Activated CD4-positive, alpha-beta memory T cell treated with anti-CD3 and anti-CD28 coated beads for 36 hours (primary cell): ENCODE measurements around the gene MAP3K14. TPM values are rescaled to one million over a fixed set of nuclear protein-coding genes. Genes with fewer than 3 reads are reported as not detected.
"Not testable (repeated sequence)": the region's sequence is repeated elsewhere in the genome, so short reads cannot be mapped to it uniquely, and the experiment has no call there.

Source experiments
- CTCF ChIA-PET: fragments of 350-600 bp; sonication (Branson Sonifier 250); formaldehyde crosslinking; loops from one replicate; lab custom pipeline; 2021; ENCODE audit warnings: antibody characterized with exemption, inconsistent platforms; lab: Charles Lee
- POLR2A ChIA-PET: fragments of 350-600 bp; sonication (Branson Sonifier 250); formaldehyde crosslinking; loops from one replicate; lab custom pipeline; 2021; ENCODE audit warnings: antibody characterized with exemption; lab: Charles Lee
- DNase-seq: peaks from one replicate; pipeline ENCODE4 v3.0.0-alpha.2; 2020
- H3K27ac Mint-ChIP-seq: one replicate; pipeline ENCODE4 v1.8.0; 2021; ENCODE audit warnings: mixed read lengths
- H3K27me3 Mint-ChIP-seq: one replicate; pipeline ENCODE4 v1.8.0; 2021; ENCODE audit warnings: mixed read lengths
- H3K36me3 Mint-ChIP-seq: one replicate; pipeline ENCODE4 v1.8.0; 2021; ENCODE audit warnings: mixed read lengths
- H3K4me1 Mint-ChIP-seq: one replicate; pipeline ENCODE4 v1.8.0; 2021; ENCODE audit warnings: low read depth, mixed read lengths
- H3K4me3 Mint-ChIP-seq: one replicate; pipeline ENCODE4 v1.8.0; 2021; ENCODE audit warnings: mild to moderate bottlenecking, mixed read lengths
- H3K9me3 Mint-ChIP-seq: one replicate; pipeline ENCODE4 v1.8.0; 2021; ENCODE audit warnings: mixed read lengths
- intact Hi-C: fragments of 100-400 bp; cut with micrococcal nuclease; formaldehyde crosslinking; loops from one replicate; pipeline ENCODE4 v1.15.1; 2023
- total RNA-seq, 2 experiments: library from RNA; stranded (reverse); gene quantifications; one replicate each; pipeline ENCODE4 v1.2.3, GENCODE V29; 2021

Gene MAP3K14
- total RNA-seq, 2 experiments from 2014 or later = 62.9 to 65.0 TPM

DNA sequence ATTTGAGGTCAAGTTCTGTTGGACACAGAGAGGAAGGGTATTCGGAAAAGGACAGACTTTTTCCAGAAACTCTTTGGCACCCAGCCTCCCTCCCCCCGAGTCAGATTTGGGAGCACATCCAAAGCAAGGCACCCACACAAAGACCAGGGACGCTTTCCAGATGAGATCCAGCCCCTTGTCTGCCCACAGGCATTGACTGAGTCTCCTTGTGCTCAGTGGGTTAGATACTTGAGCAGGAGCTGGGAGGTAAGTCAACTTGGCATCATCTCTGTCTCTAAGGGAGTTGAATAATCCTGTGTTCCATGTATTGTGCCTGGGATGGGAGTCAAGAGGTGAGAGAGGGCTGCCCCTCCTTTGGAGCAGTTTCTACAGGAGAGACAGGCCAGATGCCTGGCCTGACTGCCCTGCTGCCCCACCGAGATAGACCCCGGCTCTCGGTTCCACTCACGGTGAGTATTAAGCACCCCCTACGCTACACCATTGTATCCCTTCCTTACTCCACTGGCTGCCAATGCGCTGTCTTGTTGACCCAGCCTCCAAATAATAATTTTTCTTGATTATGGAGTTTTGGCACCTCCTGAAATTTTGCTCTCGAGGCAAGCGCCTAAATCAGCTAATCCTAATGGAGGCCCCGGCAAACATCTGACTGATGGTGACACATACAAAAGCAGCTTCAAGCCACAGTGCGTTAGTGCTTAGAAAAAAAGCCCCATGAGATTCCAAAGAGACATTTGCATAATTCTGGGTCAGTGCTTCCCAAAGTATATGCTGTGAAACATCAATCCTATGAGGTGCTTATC is 29.6 kb upstream of the MAP3K14 start:
- Mint-ChIP-seq H3K4me3 (no peak overlapping the region), H3K36me3 (no peaks in the 10 kb centered on the region), H3K27me3 (no peaks in the 10 kb centered on the region), H3K4me1 (peaks cover 4% of the 10 kb centered on the region), H3K27ac (no peak overlapping the region), H3K9me3 (peaks cover 6% of the 10 kb centered on the region)
- CTCF ChIA-PET = no interaction called here
- intact Hi-C loops = no loop called here
- POLR2A ChIA-PET = no interaction called here
- no peak for DNase-seq

DNA sequence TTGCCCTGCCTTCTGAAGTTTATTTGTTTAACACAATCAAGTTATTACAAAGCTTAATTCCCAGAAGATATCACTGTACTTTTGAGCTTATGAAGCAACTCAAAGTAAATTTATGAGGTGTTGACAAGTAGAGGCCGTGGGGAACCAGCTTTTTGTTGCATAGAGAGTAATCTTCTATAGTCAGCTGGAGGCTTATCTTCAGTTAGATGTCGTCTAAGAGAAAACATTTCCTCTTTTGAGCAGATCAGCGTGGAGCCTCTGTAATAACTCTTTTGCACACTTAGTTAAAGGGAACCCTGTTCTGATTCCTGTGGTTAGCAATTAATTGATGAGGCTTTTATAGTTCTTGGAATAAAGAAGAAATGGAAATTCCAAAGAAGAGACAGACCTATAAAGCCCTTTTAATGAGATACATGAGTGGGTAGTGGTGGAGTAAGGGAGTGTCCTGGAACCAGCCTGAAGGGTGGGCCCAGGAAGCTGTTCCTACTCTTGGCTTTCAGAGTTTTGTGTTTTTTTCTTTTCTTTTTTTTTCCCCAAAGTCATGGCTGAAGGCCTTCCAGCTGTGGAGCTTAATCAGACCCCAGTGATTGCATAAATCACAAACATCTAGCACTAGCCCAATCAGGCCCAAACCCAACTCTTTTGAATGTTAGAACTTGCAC is 28.9 kb upstream of the MAP3K14 start:
- Mint-ChIP-seq H3K9me3 (no peaks in the 10 kb centered on the region), H3K4me3 (no peak overlapping the region), H3K27ac (no peak overlapping the region), H3K36me3 (no peaks in the 10 kb centered on the region), H3K27me3 (no peaks in the 10 kb centered on the region), H3K4me1 (peaks cover 4% of the 10 kb centered on the region)
- intact Hi-C loops = no loop called here
- no peak for DNase-seq
- CTCF ChIA-PET = no interaction called here
- POLR2A ChIA-PET = no interaction called here

- POLR2A ChIA-PET = no interaction called here
- Mint-ChIP-seq H3K27me3 (no peaks in the 10 kb centered on the region), H3K4me1 (peaks cover 4% of the 10 kb centered on the region), H3K9me3 (no peaks in the 10 kb centered on the region), H3K36me3 (no peaks in the 10 kb centered on the region), H3K4me3 (no peak overlapping the region), H3K27ac (no peak overlapping the region)
- no peak for DNase-seq
- intact Hi-C loops = no loop called here
- CTCF ChIA-PET = no interaction called here
Observed at GRCh38 chr17:45345246-45345553, 28.4 kb upstream of the MAP3K14 start.

DNA sequence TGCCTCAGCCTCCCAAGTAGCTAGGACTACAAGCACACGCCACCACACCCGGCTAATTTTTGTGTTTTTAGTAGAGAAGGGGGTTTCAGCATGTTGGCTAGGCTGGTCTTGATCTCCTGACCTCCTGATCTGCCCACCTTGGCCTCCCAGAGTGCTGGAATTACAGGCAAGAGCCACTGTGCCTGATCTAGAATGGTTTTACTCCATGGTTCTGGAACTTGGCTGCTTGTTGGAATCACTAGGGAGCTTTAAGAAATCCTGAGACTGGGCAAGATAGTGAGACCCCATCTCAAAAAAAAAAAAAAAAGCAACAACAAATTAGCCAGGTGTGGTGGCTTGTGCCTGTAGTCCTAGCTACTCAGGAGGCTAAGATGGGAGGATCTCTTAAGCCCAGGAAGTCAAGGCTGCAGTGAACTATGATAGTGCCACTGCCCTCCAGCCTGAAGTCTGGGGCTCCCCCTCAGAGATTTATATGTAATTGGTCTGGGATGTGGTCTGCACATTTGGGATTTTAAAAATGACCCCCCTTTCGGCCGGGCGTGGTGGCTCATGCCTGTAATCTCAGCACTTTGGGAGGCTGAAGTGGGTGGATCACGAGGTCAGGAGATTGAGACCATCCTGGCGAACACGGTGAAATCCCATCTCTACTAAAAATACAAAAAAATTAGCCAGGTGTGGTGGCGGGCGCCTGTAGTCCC is 27.3 kb upstream of the MAP3K14 start:
- H3K9me3 Mint-ChIP-seq, CTCF ChIA-PET, DNase-seq, H3K27me3 Mint-ChIP-seq, H3K27ac Mint-ChIP-seq, intact Hi-C loops, POLR2A ChIA-PET, H3K4me3 Mint-ChIP-seq, H3K4me1 Mint-ChIP-seq, H3K36me3 Mint-ChIP-seq: not testable (repeated sequence)

- Mint-ChIP-seq H3K4me1 (peaks cover 4% of the 10 kb centered on the region), H3K9me3 (no peaks in the 10 kb centered on the region), H3K36me3 (no peaks in the 10 kb centered on the region), H3K27me3 (no peaks in the 10 kb centered on the region), H3K27ac (no peak overlapping the region), H3K4me3 (no peak overlapping the region)
- DNase-seq = no peak
- CTCF ChIA-PET = no interaction called here
- intact Hi-C loops = no loop called here
- POLR2A ChIA-PET = no interaction called here
Observed at GRCh38 chr17:45342871-45343526, 26.2 kb upstream of the MAP3K14 start.

DNA sequence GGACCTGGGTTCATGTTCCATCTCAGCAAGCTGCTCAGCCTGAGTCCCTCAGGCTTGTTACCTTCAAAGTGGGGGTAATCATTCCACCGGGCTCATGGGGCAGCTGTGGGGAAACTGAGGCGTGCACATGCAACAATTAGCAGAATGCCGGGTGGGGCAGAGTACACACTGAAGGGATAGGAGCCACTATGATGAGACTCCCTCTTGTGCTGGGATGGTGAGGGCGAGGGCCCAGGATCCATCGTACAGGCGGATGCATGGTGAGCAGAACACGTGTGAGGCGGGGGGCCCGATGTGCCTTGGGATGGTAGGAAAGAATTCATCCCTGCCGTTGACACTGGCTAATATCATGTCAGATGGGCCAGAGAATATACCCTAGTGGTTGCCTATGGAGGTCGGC is 25.5 kb upstream of the MAP3K14 start:
- Mint-ChIP-seq H3K36me3 (no peaks in the 10 kb centered on the region), H3K9me3 (no peaks in the 10 kb centered on the region), H3K27ac (no peak overlapping the region), H3K27me3 (no peaks in the 10 kb centered on the region), H3K4me3 (no peak overlapping the region), H3K4me1 (peaks cover 4% of the 10 kb centered on the region)
- ChIA-PET CTCF (no interaction called here), POLR2A (no interaction called here)
- DNase-seq = no peak
- intact Hi-C loops = no loop called here

- Mint-ChIP-seq H3K9me3 (no peaks in the 10 kb centered on the region), H3K36me3 (no peaks in the 10 kb centered on the region), H3K27ac (no peak overlapping the region), H3K4me1 (peaks cover 4% of the 10 kb centered on the region), H3K27me3 (no peaks in the 10 kb centered on the region), H3K4me3 (no peak overlapping the region)
- ChIA-PET CTCF (no interaction called here), POLR2A (no interaction called here)
- intact Hi-C loops = no loop called here
- DNase-seq = no peak
Observed at GRCh38 chr17:45341533-45342158, 24.8 kb upstream of the MAP3K14 start.

- intact Hi-C loops = no loop called here
- H3K4me1 Mint-ChIP-seq = no peaks in the 10 kb centered on the region
- H3K9me3 Mint-ChIP-seq = no peaks in the 10 kb centered on the region
- no peaks in the 10 kb centered on the region for H3K27me3 Mint-ChIP-seq
- H3K36me3 Mint-ChIP-seq = no peaks in the 10 kb centered on the region
- DNase-seq = no peak
- H3K4me3 Mint-ChIP-seq = no peak overlapping the region
- CTCF ChIA-PET = interaction anchor here (2.1 kb wide), 1 partner anchor 45 kb away, joined by 9 read pairs; no protein-coding TSS in a partner anchor
- POLR2A ChIA-PET = no interaction called here
- no peak overlapping the region for H3K27ac Mint-ChIP-seq
Observed at GRCh38 chr17:45339646-45340605, 23.1 kb upstream of the MAP3K14 start.

- Mint-ChIP-seq H3K4me1 (peaks cover 2% of the 10 kb centered on the region), H3K36me3 (no peaks in the 10 kb centered on the region), H3K4me3 (no peak overlapping the region), H3K27ac (no peak overlapping the region), H3K9me3 (no peaks in the 10 kb centered on the region), H3K27me3 (no peaks in the 10 kb centered on the region)
- ChIA-PET CTCF (interaction anchor here (0.9 to 2.1 kb wide), 2 partner anchors 36 to 46 kb away, joined by 5 to 9 read pairs; no protein-coding TSS in a partner anchor), POLR2A (interaction anchor here (1.2 kb wide), 1 partner anchor 22 kb away, joined by 3 read pairs; the partner anchor contains the start of gene MAP3K14)
- no peak for DNase-seq
- intact Hi-C loops = no loop called here
Observed at GRCh38 chr17:45338996-45339535, 22.2 kb upstream of the MAP3K14 start.

DNA sequence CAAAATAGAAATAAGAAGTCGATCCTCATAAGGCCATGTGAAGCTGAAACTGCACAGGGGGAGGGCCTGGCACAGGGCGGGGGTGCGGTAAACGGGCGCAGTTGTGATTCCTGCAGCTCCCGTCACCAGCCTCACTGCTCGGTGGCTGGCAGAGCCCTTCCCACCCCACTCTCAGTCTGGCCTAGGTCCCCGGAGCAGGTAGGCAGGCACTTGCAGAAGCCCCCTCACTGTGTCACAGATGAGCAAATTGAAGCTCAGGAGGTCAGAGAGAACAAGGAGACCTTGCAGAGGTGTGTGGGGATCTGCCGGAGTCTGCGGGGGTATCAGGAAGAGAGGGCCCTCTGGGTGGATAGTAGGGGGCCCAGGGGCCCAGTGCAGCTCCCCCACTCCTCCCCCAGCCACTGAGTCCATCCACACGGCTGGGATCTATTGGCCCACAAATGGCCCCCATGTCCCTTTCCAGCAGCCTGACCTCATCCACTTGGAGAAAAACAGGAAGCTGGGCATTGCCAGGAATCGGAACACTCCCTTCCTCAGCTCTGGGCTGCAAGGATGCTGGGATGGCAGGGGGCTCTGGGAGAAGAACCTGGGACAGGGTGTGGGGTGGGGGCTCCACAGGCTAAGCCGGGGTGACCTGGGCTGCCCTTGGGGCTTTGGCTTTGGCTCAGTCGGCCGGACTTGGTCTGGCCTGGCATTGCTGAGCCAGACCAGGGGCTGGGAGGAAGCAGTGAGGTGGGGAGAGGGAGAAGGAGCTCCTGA is 21.4 kb upstream of the MAP3K14 start:
- H3K27me3 Mint-ChIP-seq = no peaks in the 10 kb centered on the region
- H3K4me1 Mint-ChIP-seq = peaks cover 10% of the 10 kb centered on the region
- no peak overlapping the region for H3K27ac Mint-ChIP-seq
- CTCF ChIA-PET = interaction anchor here (0.7 to 2.1 kb wide), 3 partner anchors 37 to 203 kb away, joined by 3 to 9 read pairs (median 5); partner anchors contain the start of gene ACBD4
- H3K4me3 Mint-ChIP-seq = no peak overlapping the region
- intact Hi-C loops = no loop called here
- POLR2A ChIA-PET = interaction anchor here (1.2 kb wide), 1 partner anchor 21 kb away, joined by 3 read pairs; the partner anchor contains the start of gene MAP3K14
- DNase-seq = no peak
- H3K36me3 Mint-ChIP-seq = no peaks in the 10 kb centered on the region
- no peaks in the 10 kb centered on the region for H3K9me3 Mint-ChIP-seq
